GM12891 (cell line): ENCODE measurements around the gene UIMC1.

Experiments
- POLR2A ChIP-seq: IDR thresholded peaks from 2 replicates; pipeline ENCODE4 v1.6.1; 2011; ENCODE audit warnings: low read depth, low read length, control low read depth
- POLR2AphosphoS5 ChIP-seq: IDR thresholded peaks from 2 replicates; pipeline ENCODE4 v1.6.1; 2011; ENCODE audit warnings: low read depth, low read length, control low read depth
- SPI1 ChIP-seq: IDR thresholded peaks from 2 replicates; pipeline ENCODE4 v1.6.1; 2011; ENCODE audit warnings: low read depth, low read length, control low read depth

GRCh38 chr5:177036921-177037320, 30.3 kb upstream of the UIMC1 start:
- TF ChIP-seq POLR2A (no peak), POLR2AphosphoS5 (no peak), SPI1 (no peak)
